EL (cell line): Measurements from ENCODE around the gene LPP.

Experiments
- DNase-seq: peaks from one replicate; pipeline ENCODE4 v3.0.0-alpha.2; 2016

The LPP gene

GRCh38 chr3:188254520-188255070, 100.6 kb downstream of the LPP start:
- DNase-seq, result no peak

DNA sequence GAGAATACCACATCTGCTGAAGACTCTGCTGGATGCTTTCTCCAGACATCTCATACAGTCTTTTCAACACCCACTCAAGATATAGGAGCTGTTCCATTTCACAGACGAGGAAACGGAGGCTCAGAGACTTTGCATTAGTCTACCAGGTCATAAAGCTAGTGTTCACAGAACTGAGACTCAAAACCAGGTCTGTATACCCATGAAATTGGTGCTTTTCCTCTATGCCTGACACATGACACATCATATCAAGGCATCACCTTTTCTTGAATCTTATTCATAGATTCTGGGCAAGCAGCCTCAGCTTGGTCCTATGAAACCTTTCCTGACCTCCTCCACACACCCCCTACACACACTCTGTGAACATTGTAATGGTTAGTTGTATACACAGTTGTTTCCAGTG, 101.2 kb downstream of the LPP start:
- no peak for DNase-seq

DNA sequence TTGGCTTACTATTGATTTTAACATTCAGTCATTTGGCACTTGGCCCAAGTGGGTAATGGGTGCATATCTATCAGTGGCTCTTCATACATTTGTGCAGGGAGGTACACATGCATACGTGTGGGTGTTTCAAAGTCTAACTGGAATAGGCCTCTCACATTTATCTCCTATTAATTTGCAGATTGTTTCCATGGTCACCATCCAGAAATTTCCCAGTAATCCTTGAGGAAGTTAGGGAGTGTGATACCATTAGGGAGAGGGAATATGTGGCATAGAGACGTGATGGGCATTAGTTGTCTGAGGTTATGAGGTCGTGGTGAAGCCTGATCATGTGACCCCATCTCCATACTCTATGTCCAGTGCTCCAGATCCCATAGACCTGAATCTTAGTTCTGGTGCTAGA, 102.8 kb downstream of the LPP start:
- no peak for DNase-seq

- DNase-seq, result no peak
Measured at GRCh38 chr3:188257384-188258026, 103.5 kb downstream of the LPP start.

GRCh38 chr3:188259191-188259590, 105.2 kb downstream of the LPP start:
- no peak for DNase-seq

- no peak for DNase-seq
Measured at GRCh38 chr3:188259596-188259995, 105.6 kb downstream of the LPP start.

DNA sequence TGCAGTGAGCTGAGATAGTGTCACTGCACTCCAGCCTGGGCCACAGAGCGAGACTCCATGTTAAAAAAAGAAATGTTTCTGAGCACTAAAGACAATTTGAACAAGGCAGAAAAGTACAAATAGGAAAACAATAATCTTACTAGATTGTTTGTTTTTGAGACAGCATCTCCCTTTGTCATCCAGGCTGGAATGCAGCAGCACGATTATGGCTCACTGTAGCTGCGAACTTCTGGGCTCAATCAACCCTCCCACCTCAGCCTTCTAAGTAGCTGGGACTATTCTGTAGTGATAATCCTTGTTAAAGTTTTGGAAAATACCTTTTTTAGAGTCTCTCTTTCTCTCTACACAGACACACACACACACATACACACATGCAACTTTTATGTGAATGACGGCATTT, 107.1 kb downstream of the LPP start:
- peak; percentile 47 for DNase-seq

GRCh38 chr3:188262488-188262887, 108.5 kb downstream of the LPP start:
- no peak for DNase-seq

DNA sequence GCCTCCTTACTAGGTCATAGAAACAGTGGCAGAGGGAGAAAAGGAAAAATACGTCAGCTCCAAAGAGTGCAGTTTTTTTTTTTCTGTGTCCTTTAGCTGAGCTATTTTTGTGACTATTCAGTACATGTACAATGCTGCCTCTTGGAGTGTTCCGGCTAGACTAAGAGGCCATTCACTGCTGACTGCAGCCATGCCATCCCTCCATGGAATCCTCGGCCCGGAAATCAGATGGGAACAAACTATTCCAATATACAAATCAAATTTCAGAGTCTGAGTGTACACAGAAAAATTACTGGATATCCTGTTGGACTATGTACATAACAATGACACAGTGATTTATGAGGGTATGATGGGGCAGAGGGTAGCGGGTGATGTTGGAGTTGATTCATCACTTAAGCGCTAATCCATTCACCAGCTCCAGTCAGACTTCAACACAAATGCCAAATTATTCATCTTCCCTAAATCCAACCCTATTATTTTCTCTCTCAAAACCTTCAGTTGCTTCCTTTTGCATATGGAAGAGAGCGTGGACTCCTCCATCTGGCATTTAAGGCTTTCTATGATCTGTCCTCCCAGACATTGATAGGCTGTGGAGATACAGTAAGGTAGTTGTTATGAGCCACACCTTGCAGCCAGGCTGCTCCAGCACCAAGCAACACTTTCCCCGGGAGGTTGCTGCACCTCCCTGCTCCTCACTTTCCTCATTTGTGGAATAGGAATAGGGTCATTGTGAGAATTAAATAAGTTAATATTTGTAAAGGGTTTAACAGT, 109.1 kb downstream of the LPP start:
- peak; percentile 95 for DNase-seq

DNA sequence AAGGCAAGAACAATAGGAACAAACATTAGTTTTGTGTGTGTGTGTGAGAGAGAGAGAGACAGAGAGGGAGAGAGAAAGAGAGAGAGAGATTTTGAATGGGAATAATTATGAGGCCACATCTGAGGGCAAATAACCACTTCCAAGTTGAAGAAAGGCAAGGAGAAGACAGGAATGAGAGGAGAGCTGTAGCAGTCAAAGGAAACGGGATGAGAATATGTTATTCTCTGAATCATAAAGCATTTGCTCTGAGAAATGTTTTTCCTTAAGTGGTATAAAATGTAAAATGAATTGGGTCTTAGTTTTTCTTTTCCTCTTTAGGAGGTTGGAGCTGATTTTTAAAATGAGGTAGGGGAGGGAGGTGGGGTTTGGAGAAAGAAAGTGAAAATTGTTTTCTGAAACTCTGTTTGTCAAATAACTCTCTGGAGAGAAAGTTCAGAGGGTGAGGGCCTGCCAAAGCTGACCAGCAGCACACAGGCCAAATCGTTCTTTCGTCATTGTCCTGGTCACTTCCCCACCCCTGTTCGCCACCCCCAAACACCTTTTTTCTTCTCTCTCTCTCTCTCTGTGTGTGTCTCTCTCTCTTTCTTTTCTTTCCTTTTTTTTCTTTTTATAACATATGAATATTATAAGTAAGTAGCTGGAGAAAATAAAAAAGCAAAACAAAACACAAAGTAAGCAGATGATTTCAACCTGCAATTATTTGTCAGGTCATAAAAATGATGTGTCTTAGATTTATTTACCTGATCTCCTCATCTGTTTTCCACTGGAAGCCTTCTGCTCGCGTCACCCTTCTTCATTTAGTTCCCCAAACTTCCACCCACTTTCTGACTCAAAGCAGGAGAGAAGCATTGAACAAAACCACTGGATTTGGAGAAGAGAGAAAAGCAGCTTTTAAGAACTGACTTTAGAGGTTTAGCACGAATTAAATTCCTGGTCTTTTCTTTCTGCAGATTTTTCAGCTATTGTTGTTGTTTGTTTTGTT, 110.6 kb downstream of the LPP start:
- DNase-seq, result peak; percentile 63

- peak; percentile 87 for DNase-seq
Measured at GRCh38 chr3:188266562-188267274, 112.8 kb downstream of the LPP start.

DNA sequence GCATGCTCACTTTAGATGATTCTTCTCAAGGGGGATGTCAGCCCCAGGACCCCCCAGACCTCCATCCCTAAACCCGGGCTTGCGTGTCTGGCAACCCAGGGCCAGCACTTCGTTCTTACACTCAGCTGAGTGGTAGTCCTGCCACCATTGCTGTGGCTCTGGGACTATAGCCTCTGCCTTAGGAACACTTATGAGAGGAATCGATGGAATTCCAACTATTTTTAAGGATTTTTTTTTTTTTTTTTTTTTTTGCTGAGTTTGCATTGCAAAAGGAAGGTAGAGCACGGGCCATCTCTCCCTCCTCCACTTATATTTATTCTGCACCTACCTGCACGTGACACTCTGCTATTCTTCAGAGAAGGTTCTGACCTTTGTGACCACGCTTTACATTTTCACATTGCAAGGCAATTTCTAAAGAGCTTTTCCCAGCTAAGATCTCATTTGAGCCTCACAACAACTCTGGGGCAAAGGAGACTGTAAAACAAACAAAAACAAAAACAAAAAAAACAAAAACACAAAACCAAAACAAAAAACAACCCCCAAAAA, 113.9 kb downstream of the LPP start:
- DNase-seq, result peak; percentile 43

GRCh38 chr3:188268336-188268735, 114.4 kb downstream of the LPP start:
- no peak for DNase-seq

GRCh38 chr3:188269040-188269439, 115.1 kb downstream of the LPP start:
- no peak for DNase-seq

GRCh38 chr3:188270423-188270972, 116.5 kb downstream of the LPP start:
- DNase-seq, result peak; percentile 98

DNA sequence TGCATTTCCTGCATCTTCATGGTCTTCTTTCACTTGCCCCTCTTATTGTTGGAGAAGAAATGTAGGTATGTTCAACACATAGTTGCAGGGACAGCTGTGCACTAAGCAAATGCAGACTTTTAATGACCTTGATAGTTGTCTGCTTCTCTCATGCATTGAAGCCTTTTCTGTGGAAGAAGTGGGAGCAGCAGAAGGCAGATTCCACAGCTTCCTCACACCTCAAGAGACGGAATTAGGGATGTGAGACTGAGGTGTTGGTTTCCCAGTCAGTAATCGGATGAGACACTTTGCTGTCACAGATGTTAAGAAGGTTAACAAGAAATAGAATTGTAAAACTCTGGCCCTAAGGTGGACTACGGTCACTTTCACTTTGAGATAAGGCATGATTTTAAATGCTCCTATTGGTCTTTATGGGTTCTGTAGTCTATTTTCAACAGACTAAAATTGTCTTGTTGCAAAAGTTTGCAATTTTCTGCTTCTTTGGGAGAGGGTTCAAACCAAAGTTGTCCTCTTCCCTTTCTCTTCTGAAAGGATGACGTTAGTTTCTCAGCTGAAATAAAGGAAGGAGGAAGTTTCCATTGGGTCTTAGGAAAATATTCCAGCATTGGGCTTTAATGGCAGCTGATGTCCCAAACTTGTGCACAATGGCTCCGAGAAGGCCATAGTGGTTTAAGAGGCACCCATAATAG, 117.4 kb downstream of the LPP start:
- DNase-seq, result no peak

DNA sequence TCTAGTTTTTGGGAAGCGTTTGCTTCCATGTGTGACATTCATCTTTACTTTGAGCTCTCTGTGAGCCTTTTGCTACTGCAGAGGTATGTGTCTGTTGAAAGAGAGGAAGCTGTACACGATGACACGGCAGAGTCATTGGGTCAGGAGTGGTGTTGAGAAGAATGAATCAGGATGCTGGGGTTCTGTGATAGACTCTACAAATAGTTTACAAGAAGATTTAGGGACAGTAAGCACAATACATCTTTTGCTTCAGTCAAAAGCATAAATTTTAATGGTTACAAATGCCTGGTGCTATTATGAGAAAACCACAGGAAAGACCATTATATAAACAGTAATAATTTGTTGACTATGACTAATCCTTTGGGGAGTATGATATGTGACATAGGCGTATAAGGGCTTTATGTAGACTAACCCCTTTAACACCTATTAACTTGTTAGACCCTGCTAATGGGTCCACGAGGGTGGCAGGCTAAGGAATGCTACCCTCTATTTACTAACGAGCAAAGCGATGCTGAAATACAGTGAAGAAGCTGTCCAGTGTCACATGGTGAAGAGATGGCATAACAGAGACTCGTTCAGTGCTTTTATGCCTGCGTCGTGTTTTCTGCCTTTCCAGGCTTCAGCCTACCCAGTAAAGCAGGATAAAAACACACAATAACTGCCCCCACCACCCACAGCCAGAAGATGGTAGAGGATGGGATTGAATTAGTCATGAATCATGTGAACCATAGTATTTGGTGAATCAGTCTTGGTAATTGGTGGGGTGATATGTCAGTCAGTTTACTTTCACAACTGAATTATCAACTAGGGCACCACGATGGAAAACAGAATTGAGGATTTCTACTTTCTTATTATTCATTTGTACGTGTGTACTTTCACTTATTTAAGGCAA, 118.8 kb downstream of the LPP start:
- peak; percentile 95 for DNase-seq

GRCh38 chr3:188274249-188274915, 120.4 kb downstream of the LPP start:
- peak; percentile 49 for DNase-seq

GRCh38 chr3:188276375-188276774, 122.4 kb downstream of the LPP start:
- DNase-seq, result no peak
